Esophagus squamous epithelium (tissue), 4 donors: Measurements from ENCODE around the gene MUC20.
"Not testable (repeated sequence)": the region's sequence is repeated elsewhere in the genome, so short reads cannot be mapped to it uniquely, and the experiment has no call there.

Source experiments
- POLR2A ChIP-seq, 4 donors: fragments of 450-650 bp; IDR thresholded peaks; one replicate each; pipeline ENCODE4 v1.6.1; 2017; ENCODE audit warnings: antibody characterized with exemption in 4 of 4, mild to moderate bottlenecking in 4 of 4, moderate library complexity in 3 of 4
- TF ChIP-seq, protein P1 (sequence below), 6 experiments: fragments of 450-650 bp in 4 of 6; fragments of 200-600 bp in 2 of 6; sonication (generic) in 2 of 6; IDR thresholded peaks; one replicate each; pipeline ENCODE4 v1.5.1; 2016 to 2019; ENCODE audit warnings: antibody characterized with exemption in 6 of 6, mild to moderate bottlenecking in 4 of 6, moderate library complexity in 4 of 6

GRCh38 chr3:195687209-195687760 lies 33.5 kb upstream of the MUC20 start:
- TF ChIP-seq, protein P1, sequence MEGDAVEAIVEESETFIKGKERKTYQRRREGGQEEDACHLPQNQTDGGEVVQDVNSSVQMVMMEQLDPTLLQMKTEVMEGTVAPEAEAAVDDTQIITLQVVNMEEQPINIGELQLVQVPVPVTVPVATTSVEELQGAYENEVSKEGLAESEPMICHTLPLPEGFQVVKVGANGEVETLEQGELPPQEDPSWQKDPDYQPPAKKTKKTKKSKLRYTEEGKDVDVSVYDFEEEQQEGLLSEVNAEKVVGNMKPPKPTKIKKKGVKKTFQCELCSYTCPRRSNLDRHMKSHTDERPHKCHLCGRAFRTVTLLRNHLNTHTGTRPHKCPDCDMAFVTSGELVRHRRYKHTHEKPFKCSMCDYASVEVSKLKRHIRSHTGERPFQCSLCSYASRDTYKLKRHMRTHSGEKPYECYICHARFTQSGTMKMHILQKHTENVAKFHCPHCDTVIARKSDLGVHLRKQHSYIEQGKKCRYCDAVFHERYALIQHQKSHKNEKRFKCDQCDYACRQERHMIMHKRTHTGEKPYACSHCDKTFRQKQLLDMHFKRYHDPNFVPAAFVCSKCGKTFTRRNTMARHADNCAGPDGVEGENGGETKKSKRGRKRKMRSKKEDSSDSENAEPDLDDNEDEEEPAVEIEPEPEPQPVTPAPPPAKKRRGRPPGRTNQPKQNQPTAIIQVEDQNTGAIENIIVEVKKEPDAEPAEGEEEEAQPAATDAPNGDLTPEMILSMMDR (IDR thresholded peaks at IDR 0.05), result not testable (repeated sequence)
- TF ChIP-seq POLR2A (IDR thresholded peaks at IDR 0.05), result not testable (repeated sequence)
